H1 (cell line): ENCODE data around the gene LRG1. TPM values are rescaled to one million over a fixed set of nuclear protein-coding genes. Genes with fewer than 3 reads are reported as not detected.
A peak's percentile ranks its signal among the peaks of the same experiment; 100 is the strongest.

Experiments used
- KDM1A ChIP-seq: fragments of 200-600, 300-600 bp; sonication (generic); IDR thresholded peaks from 2 replicates; pipeline ENCODE4 v1.7.1; 2016; ENCODE audit warnings: mild to moderate bottlenecking, low read length, borderline replicate concordance
- KDM5A ChIP-seq: fragments of 200-600 bp; IDR thresholded peaks from 2 replicates; pipeline ENCODE4 v1.7.1; 2012; ENCODE audit warnings: mild to moderate bottlenecking, low read length, inconsistent platforms, mixed read lengths
- RAD21 ChIP-seq, 2 experiments: IDR thresholded peaks in 1 of 2; conservative IDR thresholded peaks in 1 of 2; 2 replicates each; pipeline ENCODE4 v1.6.1; 2011; ENCODE audit warnings: low read depth in 2 of 2, low read length in 2 of 2, improper control_type of control experiment in 1 of 2, inconsistent platforms in 1 of 2, mild to moderate bottlenecking in 1 of 2, moderate library complexity in 1 of 2
- SIN3A ChIP-seq, 2 experiments: IDR thresholded peaks in 1 of 2; conservative IDR thresholded peaks in 1 of 2; 2 replicates each; pipeline ENCODE4 v1.6.1; 2011 to 2012; ENCODE audit warnings: low read length in 2 of 2, improper control_type of control experiment in 1 of 2, low read depth in 1 of 2, mild to moderate bottlenecking in 1 of 2
- polyA plus RNA-seq, 7 experiments: library from polyadenylated mRNA; depleted of rRNA in 3 of 7; stranded (reverse) in 5 of 7; unstranded in 2 of 7; fragments of >200 nt in 5 of 7; fragments of 200-250 nt in 2 of 7; gene quantifications; 1 replicate in 5 of 7; 2 replicates in 1 of 7; 4 replicates in 1 of 7; pipeline versions ENCODE4 v1.2.1 to v1.2.3, GENCODE V29; 2011 to 2013; ENCODE audit warnings: missing spikeins in 2 of 7, mixed read lengths in 2 of 7
- total RNA-seq: library from RNA; stranded (reverse); fragmentation: NEBNext Ultra II Directional; extraction: Animal tissue kit (Norgen Biotek cat#: 25700); gene quantifications from 2 replicates; pipeline ENCODE4 v1.2.1, GENCODE V29; 2021
- TF ChIP-seq, protein P1 (sequence below): IDR thresholded peaks from 2 replicates; pipeline ENCODE4 v1.6.1; 2012; ENCODE audit warnings: inconsistent platforms

Gene LRG1
- total and polyA plus RNA-seq, 2 of the 8 experiments (the other 6 are each of a cell fraction or from before 2014, with no cell fraction given), result 0.48 to 0.79 TPM

GRCh38 chr19:4576016-4576933 is 36.4 kb upstream of the LRG1 start (continued):
- TF ChIP-seq, protein P1, sequence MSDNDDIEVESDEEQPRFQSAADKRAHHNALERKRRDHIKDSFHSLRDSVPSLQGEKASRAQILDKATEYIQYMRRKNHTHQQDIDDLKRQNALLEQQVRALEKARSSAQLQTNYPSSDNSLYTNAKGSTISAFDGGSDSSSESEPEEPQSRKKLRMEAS, result peak; percentile 49
- no peak for TF ChIP-seq KDM5A
- peak; percentile 100 for TF ChIP-seq KDM1A
- TF ChIP-seq SIN3A (conservative IDR thresholded peaks at IDR 0.05 in 1 of 2, IDR thresholded peaks at IDR 0.05 in 1 of 2; ENCODE audit: low read depth in 1 of 2, low read length in 2 of 2), result no peak
- peak; percentile 55 to 66 for TF ChIP-seq RAD21 (IDR thresholded peaks at IDR 0.05 in 1 of 2, conservative IDR thresholded peaks at IDR 0.05 in 1 of 2; ENCODE audit: low read depth in 2 of 2, low read length in 2 of 2)
- TF ChIP-seq, all 59 proteins: peak for 6
